Vagina (tissue), 2 donors: ENCODE data around the gene NTSR1. TPM values are rescaled to one million over a fixed set of nuclear protein-coding genes. Genes with fewer than 3 reads are reported as not detected.

ENCODE experiments used
- DNase-seq, 2 donors: peaks; one replicate each; pipeline ENCODE4 v3.0.0-alpha.2; 2017; ENCODE audit errors: extremely low spot score in 2 of 2
- H3K27ac ChIP-seq: fragments of 200-600 bp; sonication (generic); one replicate; pipeline ENCODE4 v1.5.1; 2019
- H3K27me3 ChIP-seq: fragments of 200-600 bp; sonication (generic); one replicate; pipeline ENCODE4 v1.5.1; 2019
- H3K36me3 ChIP-seq, 2 donors: fragments of 200-600 bp; sonication (generic); one replicate each; pipeline ENCODE4 v1.5.1; 2017 to 2019
- H3K4me1 ChIP-seq: fragments of 200-600 bp; sonication (generic); one replicate; pipeline ENCODE4 v1.5.1; 2019
- H3K4me3 ChIP-seq, 2 donors: fragments of 200-600 bp; sonication (generic); 1 replicate in 1 of 2; 2 replicates in 1 of 2; pipeline ENCODE4 v1.5.1; 2016 to 2019
- H3K9me3 ChIP-seq: fragments of 200-600 bp; sonication (generic); one replicate; pipeline ENCODE4 v1.5.1; 2019
- CTCF ChIP-seq, 3 experiments: fragments of 450-650 bp in 2 of 3; fragments of 200-600 bp in 1 of 3; sonication (generic) in 1 of 3; IDR thresholded peaks; one replicate each; pipeline ENCODE4 v1.5.1; 2017 to 2019; ENCODE audit warnings: antibody characterized with exemption in 3 of 3, mild to moderate bottlenecking in 2 of 3, moderate library complexity in 2 of 3
- POLR2A ChIP-seq, 2 donors: fragments of 450-650 bp; IDR thresholded peaks; one replicate each; pipeline ENCODE4 v1.6.1; 2017; ENCODE audit warnings: antibody characterized with exemption in 2 of 2, mild to moderate bottlenecking in 2 of 2, moderate library complexity in 2 of 2
- POLR2AphosphoS5 ChIP-seq, 2 donors: sonication (generic); formaldehyde crosslinking; IDR thresholded peaks; one replicate each; pipeline ENCODE4 v1.9.0; 2017; ENCODE audit warnings: antibody characterized with exemption in 2 of 2, mild to moderate bottlenecking in 2 of 2, low read depth in 1 of 2; ENCODE audit not compliant: insufficient read depth in 1 of 2
- intact Hi-C: fragments of 100-400 bp; cut with DNase I; formaldehyde crosslinking; loops from one replicate; pipeline ENCODE4 v1.15.1; 2023
- total RNA-seq: library from RNA; depleted of rRNA; stranded (reverse); fragments of >200 nt; gene quantifications from one replicate; pipeline ENCODE4 v1.2.3, GENCODE V29; 2016

NTSR1 gene
- total RNA-seq, 1 donor from 2014 or later: 0.49 TPM

GRCh38 chr20:62696434-62696957 is 12.1 kb upstream of the NTSR1 start:
- intact Hi-C loops: no loop called here
- Histone ChIP-seq H3K4me1 (no peaks in the 10 kb centered on the region), H3K27me3 (no peaks in the 10 kb centered on the region), H3K9me3 (no peaks in the 10 kb centered on the region), H3K4me3 (no peak overlapping the region), H3K27ac (no peak overlapping the region), H3K36me3 (no peaks in the 10 kb centered on the region)
- TF ChIP-seq CTCF (IDR thresholded peaks at IDR 0.05) (no peak), POLR2A (IDR thresholded peaks at IDR 0.05) (no peak), POLR2AphosphoS5 (IDR thresholded peaks at IDR 0.05; ENCODE audit: insufficient read depth in 1 of 2, low read depth in 1 of 2) (no peak)
- no peak for DNase-seq

DNA sequence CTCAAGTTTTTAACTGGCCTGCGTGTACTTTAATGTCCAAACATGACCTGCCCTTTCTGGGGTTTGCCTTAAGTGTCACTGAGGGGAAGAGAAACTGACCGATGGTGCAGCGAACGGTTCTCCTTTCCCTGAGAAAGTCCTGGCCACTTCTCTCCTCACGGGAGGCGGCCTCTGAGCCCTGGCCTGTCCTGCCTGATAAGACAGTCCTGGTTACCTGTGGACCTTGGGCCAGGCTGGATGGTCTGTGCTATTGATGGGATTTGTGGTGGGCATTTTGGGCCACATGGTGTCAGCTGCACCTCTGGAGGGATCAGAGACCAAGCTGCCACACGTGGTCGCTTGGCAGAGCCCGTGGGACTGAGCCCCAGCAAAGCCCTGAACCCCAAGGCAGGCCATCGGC is 11.6 kb upstream of the NTSR1 start:
- DNase-seq: no peak
- H3K4me3 ChIP-seq: no peak overlapping the region
- H3K27ac ChIP-seq: no peak overlapping the region
- H3K27me3 ChIP-seq: no peaks in the 10 kb centered on the region
- no peak for TF ChIP-seq POLR2AphosphoS5 (IDR thresholded peaks at IDR 0.05; ENCODE audit: insufficient read depth in 1 of 2, low read depth in 1 of 2)
- no peak for TF ChIP-seq CTCF (IDR thresholded peaks at IDR 0.05)
- no peak for TF ChIP-seq POLR2A (IDR thresholded peaks at IDR 0.05)
- no peaks in the 10 kb centered on the region for H3K9me3 ChIP-seq
- H3K4me1 ChIP-seq: no peaks in the 10 kb centered on the region
- intact Hi-C loops: no loop called here
- no peaks in the 10 kb centered on the region for H3K36me3 ChIP-seq

DNA sequence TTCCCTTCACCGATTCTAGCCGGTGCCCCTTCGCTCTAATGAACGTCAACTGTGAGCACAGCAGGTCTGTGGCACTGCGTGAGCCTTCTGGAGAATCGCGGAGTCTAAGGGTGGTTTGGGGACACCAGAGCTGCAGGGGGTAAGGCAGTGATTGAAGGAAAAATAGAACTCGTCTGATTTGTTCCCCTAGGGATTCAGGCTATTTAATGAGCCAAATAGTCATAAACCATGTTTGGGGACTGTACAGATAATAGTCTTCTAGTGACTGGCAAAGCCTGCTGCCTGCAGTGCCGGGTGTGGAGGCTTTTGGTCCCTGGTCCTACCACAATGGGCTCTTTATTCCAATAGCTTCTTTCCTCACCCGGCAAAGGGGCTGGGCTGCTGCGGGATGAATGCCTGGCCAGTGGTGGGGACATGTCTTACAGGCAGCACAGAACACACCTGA is 11.1 kb upstream of the NTSR1 start:
- Histone ChIP-seq H3K27me3 (no peaks in the 10 kb centered on the region), H3K4me1 (no peaks in the 10 kb centered on the region), H3K36me3 (no peaks in the 10 kb centered on the region), H3K9me3 (no peaks in the 10 kb centered on the region), H3K27ac (no peak overlapping the region), H3K4me3 (no peak overlapping the region)
- intact Hi-C loops: no loop called here
- TF ChIP-seq CTCF (IDR thresholded peaks at IDR 0.05) (no peak), POLR2A (IDR thresholded peaks at IDR 0.05) (no peak)
- no peak for DNase-seq

GRCh38 chr20:62698231-62698630 is 10.4 kb upstream of the NTSR1 start:
- H3K4me1 ChIP-seq: no peaks in the 10 kb centered on the region
- DNase-seq: no peak
- H3K9me3 ChIP-seq: no peaks in the 10 kb centered on the region
- intact Hi-C loops: no loop called here
- no peaks in the 10 kb centered on the region for H3K27me3 ChIP-seq
- no peaks in the 10 kb centered on the region for H3K36me3 ChIP-seq
- H3K4me3 ChIP-seq: no peak overlapping the region
- H3K27ac ChIP-seq: no peak overlapping the region
- no peak for TF ChIP-seq CTCF (IDR thresholded peaks at IDR 0.05)
- no peak for TF ChIP-seq POLR2A (IDR thresholded peaks at IDR 0.05)
- TF ChIP-seq POLR2AphosphoS5 (IDR thresholded peaks at IDR 0.05; ENCODE audit: insufficient read depth in 1 of 2, low read depth in 1 of 2): no peak

DNA sequence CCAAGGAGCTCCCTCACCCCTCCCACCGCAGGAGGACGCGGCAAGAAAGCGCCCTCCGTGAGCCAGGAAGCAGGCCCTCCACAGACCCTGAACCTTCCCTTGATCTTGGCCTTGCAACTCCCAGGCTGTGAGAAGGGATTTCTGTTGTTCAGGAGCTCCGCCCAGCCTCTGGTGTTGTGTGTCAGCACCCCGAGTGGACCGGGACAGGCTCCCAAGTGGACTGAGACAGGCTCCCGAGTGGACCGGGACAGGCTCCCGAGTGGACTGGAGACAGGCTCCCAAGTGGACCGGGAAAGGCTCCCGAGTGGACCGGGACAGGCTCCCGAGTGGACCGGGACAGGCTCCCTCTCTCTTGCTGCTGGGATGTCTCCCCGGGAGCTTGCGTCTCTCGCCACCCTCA is 9.3 kb upstream of the NTSR1 start:
- DNase-seq: no peak
- Histone ChIP-seq H3K4me1 (peaks cover 2% of the 10 kb centered on the region), H3K9me3 (no peaks in the 10 kb centered on the region), H3K4me3 (no peak overlapping the region), H3K36me3 (no peaks in the 10 kb centered on the region), H3K27me3 (no peaks in the 10 kb centered on the region), H3K27ac (no peak overlapping the region)
- intact Hi-C loops: no loop called here
- TF ChIP-seq POLR2AphosphoS5 (IDR thresholded peaks at IDR 0.05; ENCODE audit: insufficient read depth in 1 of 2, low read depth in 1 of 2) (no peak), CTCF (IDR thresholded peaks at IDR 0.05) (no peak), POLR2A (IDR thresholded peaks at IDR 0.05) (no peak)
